Loucy (cell line): ENCODE results near the gene NEBL.

ENCODE experiments used
- H2AFZ ChIP-seq: fragments of 200-600 bp; sonication (generic); 2 replicates; pipeline ENCODE4 v1.6.0; 2016; ENCODE audit warnings: antibody characterized with exemption, mild to moderate bottlenecking, low read length, moderate library complexity
- H3F3A ChIP-seq: fragments of 200-600 bp; 2 replicates; pipeline ENCODE4 v1.6.0; 2016; ENCODE audit warnings: antibody characterized with exemption, low read depth, mild to moderate bottlenecking
- H3K27me3 ChIP-seq: fragments of 200-600 bp; sonication (generic); 2 replicates; pipeline ENCODE4 v1.6.1; 2014; ENCODE audit warnings: low read length, mild to moderate bottlenecking; ENCODE audit not compliant: insufficient read depth, poor library complexity, severe bottlenecking
- H3K36me3 ChIP-seq: fragments of 200-600 bp; sonication (generic); 2 replicates; pipeline ENCODE4 v1.6.1; 2016; ENCODE audit warnings: low read length; ENCODE audit not compliant: insufficient read depth
- H3K4me1 ChIP-seq: fragments of 200-600 bp; sonication (generic); 2 replicates; pipeline ENCODE4 v1.5.1; 2014; ENCODE audit warnings: low read length, mild to moderate bottlenecking; ENCODE audit not compliant: insufficient read depth, poor library complexity, severe bottlenecking
- H3K4me2 ChIP-seq: fragments of 200-600 bp; sonication (generic); 2 replicates; pipeline ENCODE4 v1.6.0; 2014; ENCODE audit warnings: antibody characterized with exemption, low read length, low read depth, mild to moderate bottlenecking; ENCODE audit not compliant: poor library complexity, severe bottlenecking
- H3K4me3 ChIP-seq: fragments of 200-600 bp; sonication (generic); 2 replicates; pipeline ENCODE4 v1.5.1; 2014; ENCODE audit warnings: low read length, mild to moderate bottlenecking, mixed read lengths; ENCODE audit not compliant: poor library complexity, severe bottlenecking
- H3K79me2 ChIP-seq: fragments of 200-600 bp; sonication (generic); 2 replicates; pipeline ENCODE4 v1.6.1; 2014; ENCODE audit warnings: low read length; ENCODE audit not compliant: insufficient read depth
- H3K9ac ChIP-seq: fragments of 200-600 bp; sonication (generic); 2 replicates; pipeline ENCODE4 v1.6.0; 2014; ENCODE audit warnings: mild to moderate bottlenecking, low read depth, low read length, moderate library complexity; ENCODE audit not compliant: poor library complexity, severe bottlenecking
- H3K9me2 ChIP-seq: fragments of 200-600 bp; sonication (generic); replicated peaks from 2 replicates; pipeline ENCODE4 v1.6.1; 2016; ENCODE audit warnings: low read depth, low read length, mixed read lengths
- H3K9me3 ChIP-seq: fragments of 200-600 bp; sonication (generic); 2 replicates; pipeline ENCODE4 v1.6.1; 2014; ENCODE audit warnings: mild to moderate bottlenecking, antibody characterized with exemption, low read length, low read depth; ENCODE audit not compliant: insufficient read depth
- H4K20me1 ChIP-seq: fragments of 200-600 bp; sonication (generic); 2 replicates; pipeline ENCODE4 v1.6.0; 2014; ENCODE audit warnings: antibody characterized with exemption, low read length, mild to moderate bottlenecking; ENCODE audit not compliant: insufficient read depth, poor library complexity, severe bottlenecking
- EZH2phosphoT487 ChIP-seq: fragments of 200-600 bp; IDR thresholded peaks from 2 replicates; pipeline ENCODE4 v1.6.1; 2018; ENCODE audit warnings: antibody characterized with exemption, mild to moderate bottlenecking, moderate library complexity, borderline replicate concordance
- TF ChIP-seq, protein P1 (sequence below): fragments of 200-600 bp; sonication (generic); conservative IDR thresholded peaks from 2 replicates; pipeline ENCODE4 v1.5.1; 2014; ENCODE audit warnings: mild to moderate bottlenecking, antibody characterized with exemption, low read length

Gene NEBL

GRCh38 chr10:20936396-20936795, 39.3 kb upstream of the NEBL start:
- Histone ChIP-seq H3K4me2 (no peak overlapping the region), H3K36me3 (no peaks in the 10 kb centered on the region)
- TF ChIP-seq EZH2phosphoT487, result no peak
- TF ChIP-seq, protein P1, sequence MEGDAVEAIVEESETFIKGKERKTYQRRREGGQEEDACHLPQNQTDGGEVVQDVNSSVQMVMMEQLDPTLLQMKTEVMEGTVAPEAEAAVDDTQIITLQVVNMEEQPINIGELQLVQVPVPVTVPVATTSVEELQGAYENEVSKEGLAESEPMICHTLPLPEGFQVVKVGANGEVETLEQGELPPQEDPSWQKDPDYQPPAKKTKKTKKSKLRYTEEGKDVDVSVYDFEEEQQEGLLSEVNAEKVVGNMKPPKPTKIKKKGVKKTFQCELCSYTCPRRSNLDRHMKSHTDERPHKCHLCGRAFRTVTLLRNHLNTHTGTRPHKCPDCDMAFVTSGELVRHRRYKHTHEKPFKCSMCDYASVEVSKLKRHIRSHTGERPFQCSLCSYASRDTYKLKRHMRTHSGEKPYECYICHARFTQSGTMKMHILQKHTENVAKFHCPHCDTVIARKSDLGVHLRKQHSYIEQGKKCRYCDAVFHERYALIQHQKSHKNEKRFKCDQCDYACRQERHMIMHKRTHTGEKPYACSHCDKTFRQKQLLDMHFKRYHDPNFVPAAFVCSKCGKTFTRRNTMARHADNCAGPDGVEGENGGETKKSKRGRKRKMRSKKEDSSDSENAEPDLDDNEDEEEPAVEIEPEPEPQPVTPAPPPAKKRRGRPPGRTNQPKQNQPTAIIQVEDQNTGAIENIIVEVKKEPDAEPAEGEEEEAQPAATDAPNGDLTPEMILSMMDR, result no peak

GRCh38 chr10:20935931-20936330, 38.8 kb upstream of the NEBL start:
- H3K4me2 ChIP-seq, result no peak overlapping the region
- H3K36me3 ChIP-seq, result no peaks in the 10 kb centered on the region
- no peak for TF ChIP-seq EZH2phosphoT487
- TF ChIP-seq, protein P1, result no peak
- no peaks in the 10 kb centered on the region for H3K79me2 ChIP-seq
- H3K4me3 ChIP-seq, result no peak overlapping the region
- H3K9ac ChIP-seq, result no peak overlapping the region
- H3K9me2 ChIP-seq, result no peaks in the 10 kb centered on the region
- no peak overlapping the region for H2AFZ ChIP-seq
- no peaks in the 10 kb centered on the region for H3K27me3 ChIP-seq
- no peaks in the 10 kb centered on the region for H4K20me1 ChIP-seq
- H3K4me1 ChIP-seq, result no peaks in the 10 kb centered on the region
- no peaks in the 10 kb centered on the region; the same call in 1 of the 2 replicates for H3K9me3 ChIP-seq
- H3F3A ChIP-seq, result no peaks in the 10 kb centered on the region

More at GRCh38 chr10:20936396-20936795, 39.3 kb upstream of the NEBL start:
- Histone ChIP-seq H4K20me1 (no peaks in the 10 kb centered on the region), H3K9ac (no peak overlapping the region), H3F3A (no peaks in the 10 kb centered on the region), H3K9me3 (no peaks in the 10 kb centered on the region; the same call in 1 of the 2 replicates), H3K9me2 (no peaks in the 10 kb centered on the region), H3K27me3 (no peaks in the 10 kb centered on the region), H3K79me2 (no peaks in the 10 kb centered on the region), H3K4me1 (no peaks in the 10 kb centered on the region), H3K4me3 (no peak overlapping the region), H2AFZ (no peak overlapping the region)

DNA sequence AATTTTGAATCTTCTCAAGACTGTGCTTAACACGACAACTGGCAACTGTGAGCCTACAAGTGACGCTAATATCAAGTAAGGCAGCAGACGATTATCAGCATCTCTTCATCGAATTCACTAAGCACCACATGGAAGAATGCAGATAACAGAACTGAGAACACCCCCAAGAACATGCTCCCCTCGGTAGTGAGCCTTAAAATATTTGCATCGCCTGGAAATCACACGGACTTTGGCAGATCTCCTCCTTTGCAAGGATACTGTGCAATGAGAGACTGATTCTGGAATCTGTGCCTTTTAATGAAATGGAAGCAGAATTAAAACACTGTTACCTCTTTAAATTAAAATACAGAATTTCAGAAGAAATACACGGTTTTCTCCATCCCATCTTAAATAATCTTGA, 38.2 kb upstream of the NEBL start:
- no peak overlapping the region for H3K4me3 ChIP-seq
- no peaks in the 10 kb centered on the region for H3K27me3 ChIP-seq
- no peaks in the 10 kb centered on the region for H3K4me1 ChIP-seq
- H3K9me3 ChIP-seq, result no peaks in the 10 kb centered on the region; the same call in 1 of the 2 replicates
- H3K4me2 ChIP-seq, result no peak overlapping the region
- H3K36me3 ChIP-seq, result no peaks in the 10 kb centered on the region
- no peak overlapping the region for H2AFZ ChIP-seq
- no peak overlapping the region for H3K9ac ChIP-seq
- H3K79me2 ChIP-seq, result no peaks in the 10 kb centered on the region
- TF ChIP-seq, protein P1, result no peak
- TF ChIP-seq EZH2phosphoT487, result no peak
- no peaks in the 10 kb centered on the region for H4K20me1 ChIP-seq
- no peaks in the 10 kb centered on the region for H3K9me2 ChIP-seq
- no peaks in the 10 kb centered on the region for H3F3A ChIP-seq
